ENCODE results near the gene C15orf39.
"Not testable (repeated sequence)": the region's sequence is repeated elsewhere in the genome, so short reads cannot be mapped to it uniquely, and the experiment has no call there.

The C15orf39 gene
- 28.0 reads per million, percentile 54 among the genes with 10 or more reads in this experiment for total RNA-seq

GRCh38 chr15:75201616-75202250, at the start of gene C15orf39:
C15orf39 (plus strand) TSS chr15:75201882; CDS start chr15:75206049, 4,167 bp downstream.
- DNase-seq: peak; percentile 60

- no peak for DNase-seq
These were observed 49.2 kb upstream of the C15orf39 start for GRCh38 chr15:75152382-75153079.

- no peak for DNase-seq
These were observed 48.6 kb upstream of the C15orf39 start for GRCh38 chr15:75153087-75153486.

DNA sequence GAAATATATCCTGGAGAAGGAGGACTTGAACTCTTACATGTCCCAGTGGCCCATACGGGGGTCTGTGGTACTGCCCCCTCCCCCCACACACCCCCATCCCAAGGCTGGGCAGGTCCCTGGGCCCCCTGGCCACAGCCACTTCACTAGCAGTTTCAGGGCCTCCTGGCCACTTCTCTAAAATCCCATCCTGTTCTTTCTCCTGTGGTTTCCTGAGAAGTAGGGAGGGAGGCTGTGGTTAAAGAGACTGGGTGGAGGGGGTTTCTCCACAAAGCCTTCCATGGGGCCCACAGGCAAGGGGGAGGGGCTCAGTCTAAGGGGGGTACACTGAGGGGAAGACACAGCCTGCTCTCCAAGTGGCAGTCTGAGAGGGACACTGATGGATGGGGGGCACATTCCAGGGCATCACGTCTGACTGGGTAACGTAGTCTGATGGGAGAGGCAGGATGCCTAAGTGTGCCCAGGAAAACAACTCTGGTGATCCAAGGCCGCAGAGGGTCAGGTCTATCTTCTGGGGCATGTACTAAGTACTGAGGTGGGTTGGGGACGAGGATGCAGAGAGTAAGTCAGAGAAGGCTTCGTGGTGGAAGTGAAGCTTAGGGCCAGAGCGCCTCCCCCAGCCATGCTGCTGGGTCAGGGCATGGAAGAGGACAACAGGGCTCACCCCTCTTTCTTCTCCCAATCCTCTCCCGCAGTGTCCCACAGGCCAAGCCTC, 48.0 kb upstream of the C15orf39 start:
- DNase-seq: no peak

DNA sequence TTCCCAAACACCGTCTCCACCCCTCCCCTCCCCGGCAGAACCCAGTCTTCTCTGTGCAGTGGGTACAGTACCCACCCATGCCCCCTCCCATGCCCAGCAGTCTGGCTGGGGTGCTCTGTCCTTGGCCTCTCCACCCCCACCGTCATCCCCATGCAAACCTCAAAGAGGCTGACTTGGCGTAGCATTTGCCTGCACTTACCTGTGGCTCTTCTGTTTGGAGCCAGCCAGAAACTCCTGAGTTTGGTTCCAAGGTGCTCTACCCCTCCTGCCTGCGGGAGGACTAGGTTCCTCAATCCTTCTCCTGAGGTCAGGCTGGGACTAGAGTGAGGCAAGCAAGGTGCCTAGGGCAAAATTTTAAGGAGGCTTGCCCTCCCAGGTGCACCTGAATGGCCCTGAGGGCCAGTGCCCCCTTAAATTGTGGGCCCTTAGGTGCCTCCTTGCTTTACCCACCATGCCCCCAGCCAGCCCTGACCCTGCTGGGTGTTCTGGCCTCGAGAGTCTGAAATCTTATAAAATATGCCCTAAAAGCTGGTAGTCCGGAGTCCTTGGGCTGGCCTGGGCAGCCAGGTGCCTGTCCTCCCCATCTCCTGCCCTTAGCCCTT, 47.1 kb upstream of the C15orf39 start:
- DNase-seq: no peak

DNA sequence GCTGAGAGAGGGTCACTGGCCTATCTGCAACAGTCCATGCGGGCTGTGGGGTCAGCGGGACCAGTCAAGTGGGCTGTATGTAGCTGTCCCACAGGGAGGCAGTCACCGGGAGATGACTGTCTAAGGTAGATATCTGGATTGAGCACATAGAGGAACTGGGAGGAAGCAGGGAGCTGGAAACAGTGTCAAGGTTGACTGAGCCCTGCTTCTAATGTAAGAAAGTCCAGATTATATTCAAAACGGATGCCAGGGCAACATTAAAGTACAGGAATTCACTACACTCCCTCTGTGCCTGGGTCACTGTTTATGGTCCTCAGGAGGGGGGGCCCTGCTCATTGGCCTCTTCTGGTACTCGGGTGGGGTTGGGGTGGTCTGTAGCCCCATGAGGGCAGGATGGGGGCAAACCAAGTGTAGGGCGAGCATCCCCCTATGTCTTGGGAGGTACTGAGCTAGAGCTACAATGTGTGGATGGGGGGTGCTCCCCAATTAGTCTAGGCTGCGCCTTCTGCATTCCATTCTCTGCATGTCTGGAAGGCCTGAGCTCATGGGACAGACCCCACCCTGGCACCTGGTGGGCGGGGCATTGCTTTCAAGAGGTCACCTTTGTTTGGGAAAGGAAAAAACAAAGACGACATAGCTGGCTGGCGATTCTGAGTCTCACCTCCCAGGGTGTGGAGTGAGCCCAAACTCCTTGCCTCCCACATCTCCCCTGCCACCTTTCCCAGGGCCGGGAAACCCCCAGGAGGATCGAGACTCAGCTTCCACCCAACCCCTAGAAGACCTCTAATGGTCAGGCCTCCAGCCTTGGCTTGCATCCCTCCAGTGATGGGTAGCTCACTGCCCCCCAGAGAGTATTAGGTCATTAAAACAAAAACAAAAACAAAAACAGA, 45.1 kb upstream of the C15orf39 start:
- DNase-seq: no peak

- DNase-seq: no peak
These were observed 43.3 kb upstream of the C15orf39 start for GRCh38 chr15:75158402-75158801.

- no peak for DNase-seq
These were observed 42.4 kb upstream of the C15orf39 start for GRCh38 chr15:75159244-75159643.

DNA sequence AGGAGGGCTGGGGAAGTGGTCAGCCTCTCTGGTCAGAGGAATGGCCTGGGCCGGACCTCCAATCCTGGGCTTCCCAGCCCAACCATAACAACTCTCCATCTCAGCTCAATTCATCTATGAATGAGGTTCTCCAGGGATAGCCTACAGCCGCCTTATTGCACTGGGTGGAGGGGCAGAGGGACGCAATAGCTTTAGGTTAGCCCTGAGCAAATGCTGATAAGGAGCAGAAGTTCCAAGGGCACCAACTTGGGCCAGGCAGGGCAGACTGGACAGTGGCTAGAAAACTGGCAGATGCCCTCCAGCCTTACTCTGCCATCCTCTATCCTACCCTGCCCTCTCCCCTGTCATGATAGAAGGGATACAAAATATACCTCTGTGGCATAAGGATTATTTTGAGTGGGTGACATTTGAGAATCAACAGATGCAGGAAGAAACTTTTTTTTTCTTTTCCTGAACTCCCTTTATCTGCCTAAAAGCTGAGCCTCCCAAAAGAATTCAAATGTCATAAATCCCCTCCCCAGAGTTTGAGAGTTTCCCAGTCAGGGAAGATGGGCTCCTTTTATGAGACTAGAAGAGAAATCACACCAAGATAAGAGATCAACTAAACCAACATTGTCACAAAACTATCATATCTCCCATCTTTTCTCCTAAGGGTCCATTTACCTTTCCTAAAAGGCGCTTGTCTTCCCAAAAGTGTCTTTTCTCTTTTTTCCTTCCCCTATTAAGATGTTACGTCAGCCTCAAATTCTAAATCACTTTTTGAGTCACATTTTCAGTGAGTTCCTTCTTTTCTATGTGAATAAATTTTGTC, 40.4 kb upstream of the C15orf39 start:
- no peak for DNase-seq

DNA sequence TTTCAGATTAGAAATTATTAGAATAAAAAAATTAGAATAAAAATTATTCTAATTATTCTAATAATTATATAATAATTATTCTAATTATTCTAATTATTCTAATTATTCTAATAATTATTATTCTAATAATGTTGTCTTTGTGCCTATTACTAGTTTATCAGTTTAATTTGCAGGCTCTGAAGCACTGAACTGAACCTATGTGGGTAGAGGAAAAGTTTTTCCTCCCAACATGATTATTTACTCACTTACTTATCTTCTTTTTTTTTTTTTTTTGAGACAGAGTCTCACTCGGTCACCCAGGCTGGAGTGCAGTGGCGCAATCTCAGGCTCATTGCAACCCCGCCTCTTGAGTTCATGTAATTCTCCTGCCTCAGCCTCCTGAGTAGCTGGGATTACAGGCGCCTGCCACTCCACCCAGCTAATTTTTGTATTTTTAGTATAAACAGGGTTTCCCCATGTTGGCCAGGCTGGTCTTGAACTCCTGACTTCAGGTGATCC, 39.7 kb upstream of the C15orf39 start:
- DNase-seq: no peak

DNA sequence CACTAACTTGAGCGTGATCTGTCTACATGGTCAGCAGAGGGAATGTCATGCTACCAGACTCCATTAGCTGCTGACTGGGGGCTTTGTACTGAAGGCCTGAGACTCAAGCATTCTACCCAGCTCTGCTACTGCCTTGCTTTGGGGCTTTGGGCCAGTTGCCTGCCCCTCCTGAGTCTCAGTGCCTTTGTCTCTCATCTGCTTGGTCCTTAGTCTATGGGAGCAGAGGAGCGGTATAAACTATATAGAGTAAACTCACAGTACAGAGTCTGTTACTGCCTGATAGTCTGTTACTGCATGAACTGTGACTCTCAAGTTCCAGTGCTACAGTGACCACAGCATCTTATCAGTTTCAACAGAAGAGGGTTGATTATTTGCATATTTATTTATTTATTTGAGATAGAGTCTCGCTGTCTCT, 38.5 kb upstream of the C15orf39 start:
- DNase-seq: no peak

- no peak for DNase-seq
These were observed 36.9 kb upstream of the C15orf39 start for GRCh38 chr15:75164625-75165350.

- DNase-seq: not testable (repeated sequence)
These were observed 35.1 kb upstream of the C15orf39 start for GRCh38 chr15:75166489-75167063.

GRCh38 chr15:75167588-75168350, 33.9 kb upstream of the C15orf39 start:
- DNase-seq: no peak

- DNase-seq: no peak
These were observed 33.3 kb upstream of the C15orf39 start for GRCh38 chr15:75168374-75168773.

- no peak for DNase-seq
These were observed 31.5 kb upstream of the C15orf39 start for GRCh38 chr15:75170203-75170602.

DNA sequence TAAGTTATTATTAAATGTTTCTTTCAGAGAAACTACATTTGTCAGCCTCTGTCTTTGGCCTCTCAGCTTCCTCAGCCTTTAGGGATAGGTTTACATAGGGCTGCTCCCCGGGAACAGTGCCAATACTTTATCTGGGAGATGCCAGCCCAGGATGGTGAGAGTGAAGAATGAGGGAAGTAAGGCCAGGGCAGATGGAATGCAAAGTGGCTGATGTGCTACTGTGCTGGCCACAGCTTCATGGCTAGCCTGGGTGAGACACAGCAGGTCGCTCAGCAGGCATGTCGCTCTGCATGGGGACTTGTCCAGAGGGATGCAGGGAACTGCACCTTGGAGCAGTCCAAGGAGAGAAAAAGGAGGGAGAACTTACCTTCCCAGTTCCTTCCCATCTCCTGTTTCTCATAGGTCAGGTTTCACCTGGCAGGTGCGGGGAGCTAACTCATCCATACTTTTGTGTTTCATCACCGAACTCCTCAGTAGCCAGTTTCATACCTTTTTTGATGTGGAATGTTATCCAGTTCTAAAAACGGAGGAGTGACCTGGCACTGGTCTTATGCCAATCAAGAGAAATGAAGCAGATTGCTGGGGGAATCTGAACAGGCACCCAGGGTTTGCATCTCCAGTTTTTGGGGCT, 30.9 kb upstream of the C15orf39 start:
- DNase-seq: no peak

GRCh38 chr15:75171408-75171807, 30.3 kb upstream of the C15orf39 start:
- DNase-seq: no peak

Measured in effector CD4-positive, alpha-beta T cell (primary cell).